SIG-M5 treated with dmso at 0.1 percent for 504 hours (cell line): Measurements from ENCODE around the gene OR13C2.
"Not testable (repeated sequence)": the region's sequence is repeated elsewhere in the genome, so short reads cannot be mapped to it uniquely, and the experiment has no call there.

Experiments used
- DNase-seq: peaks from one replicate; lab custom pipeline; 2025; ENCODE audit not compliant: unreplicated experiment; lab: John Stamatoyannopoulos, UW

OR13C2 gene

GRCh38 chr9:104605527-104605926, at the start of gene OR13C2:
OR13C2 (minus strand) TSS chr9:104605627; CDS start chr9:104605627, 0 bp downstream.
- DNase-seq: not testable (repeated sequence)

- no peak for DNase-seq
Observed at GRCh38 chr9:104635456-104635855, 30.0 kb upstream of the OR13C2 start.

GRCh38 chr9:104633976-104634520, 28.6 kb upstream of the OR13C2 start:
- DNase-seq: no peak

- not testable (repeated sequence) for DNase-seq
Observed at GRCh38 chr9:104625964-104626363, 20.5 kb upstream of the OR13C2 start.

GRCh38 chr9:104618104-104618503, 12.7 kb upstream of the OR13C2 start, which contains the start of gene OR13C9:
OR13C9 (minus strand) TSS chr9:104618204; CDS start chr9:104618204, 0 bp downstream.
- DNase-seq: no peak

GRCh38 chr9:104617418-104617817, 12.0 kb upstream of the OR13C2 start:
- no peak for DNase-seq

GRCh38 chr9:104611213-104611612, 5.8 kb upstream of the OR13C2 start:
- no peak for DNase-seq

GRCh38 chr9:104608336-104608735, 2.9 kb upstream of the OR13C2 start:
- DNase-seq: peak; percentile 5

GRCh38 chr9:104606152-104606551, 725 bp upstream of the OR13C2 start:
- DNase-seq: no peak

GRCh38 chr9:104604801-104605200, 626 bp downstream of the OR13C2 start:
- DNase-seq: no peak

GRCh38 chr9:104599313-104599712, 6.1 kb downstream of the OR13C2 start, which contains the start of gene OR13C5:
OR13C5 (minus strand) TSS chr9:104599413; CDS start chr9:104599413, 0 bp downstream.
- DNase-seq: not testable (repeated sequence)

GRCh38 chr9:104598749-104599148, 6.7 kb downstream of the OR13C2 start:
- not testable (repeated sequence) for DNase-seq

- DNase-seq: no peak
Observed at GRCh38 chr9:104589626-104590025, 15.8 kb downstream of the OR13C2 start.

- no peak for DNase-seq
Observed at GRCh38 chr9:104586496-104587180, 18.8 kb downstream of the OR13C2 start.

- DNase-seq: no peak
Observed at GRCh38 chr9:104580562-104580961, 24.9 kb downstream of the OR13C2 start.

GRCh38 chr9:104577263-104577662, 28.2 kb downstream of the OR13C2 start:
- no peak for DNase-seq

- DNase-seq: no peak
Observed at GRCh38 chr9:104575456-104575855, 30.0 kb downstream of the OR13C2 start.

GRCh38 chr9:104572612-104573011, 32.8 kb downstream of the OR13C2 start:
- no peak for DNase-seq

- no peak for DNase-seq
Observed at GRCh38 chr9:104568868-104569267, 36.6 kb downstream of the OR13C2 start, which contains the start of gene OR13C8. OR13C8 (plus strand) TSS chr9:104569168; CDS start chr9:104569168, 0 bp downstream.

- no peak for DNase-seq
Observed at GRCh38 chr9:104564358-104564757, 41.1 kb downstream of the OR13C2 start.

GRCh38 chr9:104556830-104557634, 48.4 kb downstream of the OR13C2 start:
- no peak for DNase-seq

GRCh38 chr9:104555521-104555920, 49.9 kb downstream of the OR13C2 start:
- no peak for DNase-seq
